ENCODE data around the gene DRC7.

DNA sequence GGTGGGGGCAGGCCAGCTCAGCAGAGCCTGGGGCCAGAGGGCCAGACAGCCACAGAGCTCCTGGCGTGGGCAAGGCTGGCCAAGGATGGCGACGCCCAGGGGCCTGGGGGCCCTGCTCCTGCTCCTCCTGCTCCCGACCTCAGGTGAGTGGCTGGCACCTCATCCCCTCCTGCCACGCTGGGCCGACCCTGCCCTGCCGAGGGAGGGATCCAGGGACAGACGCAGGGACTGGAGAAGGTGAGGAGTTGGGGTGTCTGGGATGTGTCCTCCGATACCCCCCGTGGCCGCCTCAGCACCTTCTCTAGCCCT, 26.4 kb upstream of the DRC7 start, which contains the start of gene ADGRG3:
- TF ChIP-seq POLR2A (IDR thresholded peaks at IDR 0.05): no peak
- TF ChIP-seq, protein P1, sequence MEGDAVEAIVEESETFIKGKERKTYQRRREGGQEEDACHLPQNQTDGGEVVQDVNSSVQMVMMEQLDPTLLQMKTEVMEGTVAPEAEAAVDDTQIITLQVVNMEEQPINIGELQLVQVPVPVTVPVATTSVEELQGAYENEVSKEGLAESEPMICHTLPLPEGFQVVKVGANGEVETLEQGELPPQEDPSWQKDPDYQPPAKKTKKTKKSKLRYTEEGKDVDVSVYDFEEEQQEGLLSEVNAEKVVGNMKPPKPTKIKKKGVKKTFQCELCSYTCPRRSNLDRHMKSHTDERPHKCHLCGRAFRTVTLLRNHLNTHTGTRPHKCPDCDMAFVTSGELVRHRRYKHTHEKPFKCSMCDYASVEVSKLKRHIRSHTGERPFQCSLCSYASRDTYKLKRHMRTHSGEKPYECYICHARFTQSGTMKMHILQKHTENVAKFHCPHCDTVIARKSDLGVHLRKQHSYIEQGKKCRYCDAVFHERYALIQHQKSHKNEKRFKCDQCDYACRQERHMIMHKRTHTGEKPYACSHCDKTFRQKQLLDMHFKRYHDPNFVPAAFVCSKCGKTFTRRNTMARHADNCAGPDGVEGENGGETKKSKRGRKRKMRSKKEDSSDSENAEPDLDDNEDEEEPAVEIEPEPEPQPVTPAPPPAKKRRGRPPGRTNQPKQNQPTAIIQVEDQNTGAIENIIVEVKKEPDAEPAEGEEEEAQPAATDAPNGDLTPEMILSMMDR (IDR thresholded peaks at IDR 0.05): no peak

All from esophagus squamous epithelium (tissue), 4 donors.